ENCODE data around the gene KIF12.
"Not testable (repeated sequence)": the region's sequence is repeated elsewhere in the genome, so short reads cannot be mapped to it uniquely, and the experiment has no call there.

KIF12 gene

DNA sequence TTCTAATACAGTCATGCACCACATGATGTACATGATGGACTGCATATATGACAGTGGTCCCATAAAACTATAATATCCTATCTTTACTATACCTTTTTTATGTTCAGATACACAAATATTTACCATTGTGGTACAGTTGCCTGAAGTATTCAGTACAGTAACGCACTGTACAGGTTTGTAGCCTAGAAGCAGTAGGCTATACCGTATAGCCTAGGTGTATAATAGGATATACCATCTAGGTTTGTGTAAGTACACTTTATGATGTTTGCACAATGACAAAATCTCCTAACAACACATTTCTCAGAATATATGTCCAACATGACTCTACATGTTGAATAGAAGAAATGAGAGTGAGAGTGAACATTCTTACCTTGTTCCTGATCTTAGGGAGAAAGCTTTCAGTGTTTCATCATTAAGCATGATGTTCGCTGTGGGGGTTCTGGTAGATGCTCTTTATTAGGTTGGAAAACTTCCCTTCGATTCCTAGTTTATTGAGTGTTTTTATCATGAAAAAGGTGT, 52.8 kb downstream of the KIF12 start:
- no peak for DNase-seq (ENCODE audit: low read depth)

DNA sequence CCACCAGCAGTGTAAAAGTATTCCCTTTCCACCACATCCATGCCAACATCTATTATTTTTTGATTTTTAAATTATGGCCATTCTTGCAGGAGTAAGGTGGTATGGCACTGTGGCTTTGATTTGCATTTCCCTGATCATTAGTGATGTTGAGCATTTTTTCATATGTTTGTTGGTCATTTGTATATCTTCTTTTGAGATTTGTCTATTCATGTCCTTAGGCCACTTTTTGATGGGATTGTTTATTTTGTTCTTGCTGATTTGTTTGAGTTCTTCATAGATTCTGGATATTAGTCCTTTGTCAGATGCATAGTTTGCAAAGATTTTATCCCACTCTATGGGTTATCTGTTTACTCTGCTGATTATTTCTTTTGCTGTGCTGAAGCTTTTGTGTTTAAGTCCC, 55.4 kb downstream of the KIF12 start:
- DNase-seq (ENCODE audit: low read depth) = not testable (repeated sequence)

Data from stimulated activated CD8-positive, alpha-beta memory T cell treated with anti-CD3 and anti-CD28 coated beads, Interleukin-4, amount 100 ng/mL, for 24 hours (primary cell).